GM18520 (cell line): ENCODE measurements around the gene UNC5A.

Source experiments
- ATAC-seq: cut with Tn5 transposase; IDR thresholded peaks from one replicate; pipeline ENCODE4 v1.9.1; 2021; ENCODE audit not compliant: unreplicated experiment

The UNC5A gene

DNA sequence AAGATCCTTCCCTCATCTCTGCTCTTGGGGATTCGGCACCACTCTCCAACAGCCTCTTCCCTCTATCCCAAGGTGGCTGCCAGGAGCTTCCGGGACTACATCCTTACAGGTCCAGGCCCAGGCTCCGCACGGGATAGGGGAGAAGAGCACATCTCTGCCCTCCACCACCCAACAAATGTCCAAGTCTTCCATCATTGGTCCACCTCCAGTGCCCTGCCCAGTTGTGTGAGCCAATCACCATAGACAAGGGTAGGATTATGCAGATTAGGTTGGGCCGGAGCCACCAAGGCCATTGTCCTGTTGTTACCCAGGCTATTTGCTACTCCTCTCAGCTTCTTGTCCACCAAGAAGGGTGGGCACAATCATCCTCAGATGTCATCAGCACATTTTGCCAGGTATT lies 9.1 kb downstream of the UNC5A start:
- ATAC-seq = no peak

DNA sequence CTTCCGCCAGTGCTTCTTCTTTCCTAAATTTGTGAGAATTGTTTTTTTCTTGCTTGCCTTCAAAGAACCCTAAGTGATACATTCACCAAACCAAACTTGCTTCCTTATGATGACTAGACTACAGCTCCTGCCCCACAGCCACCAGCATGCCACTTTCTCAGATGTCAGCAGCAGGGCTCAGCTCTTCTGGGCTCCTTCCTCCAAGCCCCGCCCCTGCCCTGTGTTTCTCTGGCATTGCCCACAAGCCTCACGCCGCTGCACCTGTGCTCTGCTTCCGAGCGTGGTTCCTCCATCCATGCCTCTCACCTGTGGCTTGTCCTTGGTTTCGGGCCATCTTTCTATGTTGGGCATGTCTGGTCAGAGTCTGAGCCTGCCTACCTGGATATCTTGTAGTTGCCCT lies 10.6 kb downstream of the UNC5A start:
- ATAC-seq = no peak

DNA sequence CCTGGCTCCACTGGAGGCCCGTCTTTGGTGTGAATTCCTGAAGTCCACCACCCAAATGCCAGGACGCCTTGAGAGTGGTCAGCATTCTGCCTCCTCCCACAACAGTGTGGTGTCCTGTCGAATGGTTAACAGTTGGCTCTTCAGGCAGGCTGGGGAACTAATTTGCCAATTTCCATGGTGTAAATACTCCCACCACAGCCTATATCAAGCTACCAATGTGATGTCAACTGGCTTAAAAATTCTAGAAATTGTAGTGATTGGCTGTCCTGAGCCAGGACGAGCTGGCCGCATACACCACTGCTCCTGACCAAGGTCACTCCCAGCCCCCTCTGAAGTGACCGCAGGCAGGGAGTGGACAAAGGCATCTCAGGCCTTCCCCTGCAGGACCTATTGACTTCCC lies 11.1 kb downstream of the UNC5A start:
- no peak for ATAC-seq

DNA sequence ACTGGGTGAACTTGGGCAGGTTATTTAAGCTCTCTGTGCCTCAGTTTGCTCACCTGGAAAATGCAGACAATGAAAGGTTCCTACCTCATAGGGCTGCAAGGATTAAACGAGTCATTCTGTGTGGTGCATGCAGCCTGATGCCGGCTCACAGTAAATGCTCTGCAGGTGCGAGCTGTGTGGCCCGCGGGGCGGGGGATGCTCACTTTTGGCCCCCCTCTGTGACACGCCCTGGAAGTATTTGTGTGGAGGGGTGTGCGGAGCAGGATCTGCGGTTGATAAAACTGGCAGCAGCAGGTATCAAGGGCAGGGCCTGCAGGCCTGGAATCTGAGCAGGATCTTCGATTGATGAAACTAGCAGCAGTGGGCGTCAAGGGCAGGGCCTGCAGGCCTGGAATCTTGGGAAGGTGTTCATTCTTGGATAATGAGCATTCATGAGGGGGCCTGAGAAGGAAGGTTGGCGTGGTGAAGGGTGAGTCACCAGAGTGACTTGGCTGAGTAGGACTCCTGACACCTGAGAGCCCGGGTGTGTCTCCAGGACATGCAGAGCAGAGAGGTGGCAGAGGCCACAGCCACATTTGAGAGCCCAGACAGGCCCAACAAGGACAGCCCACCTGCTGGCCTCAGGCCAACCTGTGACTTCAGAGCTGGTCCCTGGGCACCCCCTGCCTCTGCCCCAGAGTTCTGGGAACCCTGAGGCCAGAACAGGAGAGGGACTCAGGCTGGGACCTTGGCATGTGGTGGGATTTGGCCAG lies 11.9 kb downstream of the UNC5A start:
- ATAC-seq = no peak

DNA sequence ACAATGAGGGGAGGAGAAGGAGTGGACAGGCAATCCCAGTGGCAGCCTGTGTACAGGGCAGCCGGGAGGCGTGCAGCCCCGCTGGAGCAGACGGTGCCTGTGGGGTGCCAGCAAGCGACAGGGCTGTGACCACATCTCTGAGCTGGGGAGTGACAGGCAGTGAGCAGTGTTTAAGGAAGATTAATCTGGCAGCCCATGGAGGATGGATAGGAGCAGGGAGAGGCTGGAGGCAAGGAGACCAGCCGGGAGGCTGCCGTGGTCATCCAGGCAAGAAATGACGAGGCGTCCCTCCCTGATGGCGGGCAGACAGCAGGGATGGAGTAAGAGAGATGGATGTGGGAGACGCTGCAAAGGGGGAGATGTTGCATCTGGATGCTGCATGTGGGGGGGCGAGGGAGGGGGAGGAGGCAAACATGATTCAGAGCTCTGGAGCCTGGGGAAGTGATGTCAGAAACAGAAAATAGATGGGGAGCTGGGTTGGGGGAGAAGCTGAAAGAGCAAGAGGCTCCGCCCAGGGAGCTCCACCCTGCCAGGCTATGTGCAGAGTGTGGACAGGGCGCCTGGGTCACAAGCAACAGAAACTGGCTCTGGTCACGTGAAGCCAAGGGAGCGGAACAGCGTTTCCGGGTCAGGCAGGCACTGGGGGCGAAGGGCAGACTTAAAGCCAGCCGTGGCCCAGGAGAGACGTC lies 12.6 kb downstream of the UNC5A start:
- ATAC-seq = no peak

DNA sequence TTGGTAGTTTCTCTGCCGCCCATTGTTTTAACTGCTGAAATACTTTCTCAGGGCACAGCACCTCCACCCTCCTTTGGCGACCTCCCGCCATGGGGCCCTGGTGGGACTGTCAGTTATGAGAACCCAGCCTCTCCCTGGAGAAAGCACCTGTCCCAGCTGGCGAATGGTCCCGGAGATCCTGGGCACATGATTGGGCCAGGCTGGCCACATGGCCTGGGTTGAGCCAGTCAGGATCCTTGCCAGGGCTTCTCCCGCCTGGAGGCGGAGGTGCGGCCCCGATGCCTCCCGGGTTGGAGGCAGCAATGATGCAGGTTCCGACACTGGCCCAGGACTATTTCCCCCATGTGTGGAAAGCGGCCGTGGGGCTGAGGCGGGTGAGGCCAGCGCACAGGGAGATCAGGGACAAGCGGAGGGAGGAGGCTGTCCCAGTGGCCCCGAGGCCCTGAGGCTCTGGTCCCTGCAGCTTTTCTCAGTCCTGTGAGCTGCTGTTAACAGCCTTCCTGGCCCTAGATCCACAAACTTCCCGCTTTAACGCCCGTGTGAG lies 13.6 kb downstream of the UNC5A start:
- no peak for ATAC-seq

DNA sequence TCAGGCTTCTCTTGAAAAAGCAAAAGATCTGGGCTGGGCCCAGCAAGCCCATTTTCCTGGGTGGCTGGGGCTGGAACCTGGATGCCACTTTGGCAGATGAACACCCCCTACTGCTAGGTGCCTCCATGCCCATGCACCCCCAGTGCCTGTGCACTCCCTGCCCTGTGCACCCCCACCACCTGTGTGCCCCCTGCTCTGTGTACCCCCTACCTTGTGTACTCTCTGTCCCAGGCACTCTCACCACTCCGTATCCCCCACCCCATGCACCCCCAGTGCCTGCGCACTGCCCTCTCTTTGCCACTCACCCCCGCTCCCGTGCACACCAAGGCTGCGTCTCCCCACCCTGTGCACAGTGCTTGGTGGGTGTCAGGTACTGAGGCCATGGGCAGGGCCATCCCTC lies 14.2 kb downstream of the UNC5A start:
- ATAC-seq = no peak

DNA sequence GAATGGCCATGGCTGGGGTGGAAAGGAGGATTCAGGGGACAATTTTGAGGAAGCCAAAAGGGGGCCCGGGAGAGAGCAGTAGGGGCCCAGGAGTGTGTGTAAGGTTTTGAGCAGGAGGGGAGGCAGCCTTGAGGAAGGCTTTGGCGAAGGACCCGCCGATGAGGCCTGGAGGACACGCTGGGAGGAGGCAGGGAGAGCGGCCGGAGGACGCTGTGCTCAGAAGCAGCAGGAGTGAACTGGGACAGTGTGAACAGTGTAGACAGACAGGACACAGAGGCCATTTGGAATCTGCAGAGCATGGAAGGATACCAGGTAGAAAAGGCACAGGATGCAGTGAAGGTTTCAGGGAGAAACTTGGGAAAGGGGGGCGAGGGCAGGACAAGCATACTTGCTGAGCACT lies 14.9 kb downstream of the UNC5A start:
- no peak for ATAC-seq

DNA sequence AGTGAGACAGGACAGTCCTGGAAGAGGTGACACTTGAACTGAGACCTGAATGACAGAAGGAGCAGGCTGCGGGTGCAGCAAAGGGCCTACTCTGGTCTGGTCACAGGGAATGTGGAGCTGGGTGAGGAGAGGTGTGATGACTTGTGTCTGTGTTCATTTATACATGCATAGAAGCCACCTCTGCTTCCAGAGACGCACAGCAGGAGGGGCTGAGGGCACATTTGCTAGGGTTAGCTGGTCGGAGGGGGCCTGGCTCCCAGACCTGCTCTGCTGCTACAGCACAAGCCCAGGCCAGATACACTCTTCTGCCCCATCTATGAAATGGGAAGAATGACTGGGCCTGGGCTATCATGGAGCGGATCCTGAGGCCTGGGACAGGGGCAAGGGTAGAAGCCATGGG lies 15.6 kb downstream of the UNC5A start:
- no peak for ATAC-seq

DNA sequence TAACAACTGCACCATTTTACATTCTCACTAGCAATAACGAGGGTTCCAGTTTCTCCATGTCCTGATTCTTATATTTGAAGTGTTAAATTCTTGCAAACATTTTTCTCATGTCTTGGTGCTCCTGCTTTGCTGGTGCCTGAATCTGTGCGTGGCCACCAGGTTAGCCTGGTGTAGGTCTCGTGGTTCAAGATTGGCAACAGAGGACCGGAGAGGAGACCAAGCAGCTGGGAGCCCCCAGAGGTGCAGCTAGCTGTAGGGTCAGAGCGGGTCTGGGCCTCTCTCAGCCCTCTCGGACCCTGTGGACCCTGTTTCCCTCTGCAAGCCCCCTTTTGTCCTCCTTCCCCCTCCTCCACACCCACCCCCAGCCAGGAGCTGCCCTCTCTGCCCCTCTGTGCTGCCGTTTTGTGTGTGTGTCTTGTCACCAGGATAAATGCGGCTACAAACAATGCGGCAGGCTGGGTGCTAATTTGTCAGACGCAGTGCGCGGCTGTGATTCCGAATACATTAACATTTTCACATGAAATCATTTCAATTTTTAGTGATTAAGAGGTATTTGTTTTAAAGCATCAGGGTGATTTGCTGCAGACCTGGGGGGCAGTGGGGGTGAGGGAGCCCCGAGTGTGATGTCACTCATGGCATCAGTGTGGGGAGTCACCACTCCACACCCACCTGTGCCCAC lies 17.5 kb downstream of the UNC5A start:
- ATAC-seq = no peak

DNA sequence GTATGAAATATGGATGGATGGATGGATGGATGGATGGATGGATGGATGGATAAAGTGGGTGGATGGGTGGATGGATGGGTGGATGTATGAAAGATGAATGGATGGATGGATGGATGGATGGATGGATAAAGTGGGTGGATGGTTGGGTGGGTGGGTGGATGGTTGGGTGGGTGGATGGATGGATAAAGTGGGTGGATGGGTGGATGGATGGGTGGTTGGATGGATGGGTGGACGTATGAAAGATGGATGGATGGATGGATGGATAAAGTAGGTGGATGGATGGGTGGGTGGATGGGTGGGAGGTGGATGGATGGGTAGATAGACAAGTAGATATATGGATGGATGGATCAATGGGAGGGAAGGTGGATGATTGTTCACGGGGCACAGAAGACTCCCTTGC lies 19.0 kb downstream of the UNC5A start:
- no peak for ATAC-seq

DNA sequence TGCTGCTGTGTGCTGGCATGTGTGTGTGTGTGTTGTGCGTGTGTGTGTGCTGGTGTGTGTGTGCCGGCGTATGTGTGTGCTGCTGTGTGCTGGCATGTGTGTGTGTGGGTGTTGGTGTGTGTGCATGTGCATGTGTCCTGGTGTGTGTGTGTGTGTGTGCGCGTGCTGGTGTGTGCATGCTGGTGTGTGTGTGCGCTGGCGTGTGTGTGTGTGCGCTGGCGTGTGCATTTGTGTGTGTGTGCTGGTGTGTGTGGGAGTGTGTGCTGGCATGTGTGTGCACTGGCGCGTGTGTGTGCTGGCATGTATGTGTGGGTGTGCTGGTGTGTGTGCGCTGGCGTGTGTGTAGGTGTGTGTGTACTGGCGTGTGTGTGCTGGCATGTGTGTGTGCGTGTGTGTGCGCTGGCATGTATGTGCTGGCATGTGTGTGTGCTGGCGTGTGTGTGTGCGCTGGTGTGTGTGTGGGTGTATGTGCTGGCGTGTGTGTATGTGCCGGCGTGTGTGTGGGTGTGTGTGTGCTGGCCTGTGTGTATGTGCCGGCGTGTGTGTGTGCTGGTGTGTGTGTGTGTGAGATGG lies 20.1 kb downstream of the UNC5A start:
- no peak for ATAC-seq

DNA sequence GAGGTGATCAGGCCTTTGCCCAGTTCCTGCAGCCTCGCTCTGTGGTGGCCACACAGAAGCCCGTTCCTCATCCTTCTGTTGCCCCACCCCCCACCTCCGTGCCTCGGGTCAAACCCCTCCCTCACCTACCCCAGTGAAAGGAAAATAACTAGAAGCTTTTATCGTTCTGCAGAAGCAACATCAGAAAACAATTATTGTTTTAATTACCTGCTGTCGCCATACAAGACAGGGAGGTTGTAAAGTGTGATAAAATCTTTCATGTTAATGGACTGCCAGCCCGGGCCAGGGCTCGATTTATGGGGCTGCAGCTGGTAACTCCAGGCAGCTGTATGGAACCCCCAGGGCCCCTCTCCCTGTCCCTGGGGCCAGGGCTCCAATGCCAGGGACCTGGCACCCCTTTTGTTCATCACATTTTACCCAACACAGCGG lies 20.6 kb downstream of the UNC5A start:
- no peak for ATAC-seq

DNA sequence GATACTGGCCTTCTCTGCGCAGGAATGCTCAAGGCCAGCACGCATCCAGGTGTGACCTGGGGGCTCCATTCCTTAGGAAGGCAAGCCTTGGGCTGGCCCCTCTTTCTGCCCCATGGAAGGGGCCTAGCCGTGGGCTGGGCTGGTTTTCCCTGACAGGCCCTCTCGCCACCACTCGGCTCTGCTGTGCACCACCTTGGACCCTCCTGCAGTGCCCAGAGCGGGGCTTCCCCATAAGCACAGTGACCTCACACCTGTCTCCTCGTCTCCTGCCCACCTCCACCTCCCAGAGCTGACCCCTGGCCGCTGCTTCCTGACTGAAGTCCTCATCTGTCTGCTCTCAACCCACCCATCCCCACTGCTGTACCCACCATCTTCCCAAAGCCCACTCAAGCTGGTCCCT lies 21.1 kb downstream of the UNC5A start:
- no peak for ATAC-seq

DNA sequence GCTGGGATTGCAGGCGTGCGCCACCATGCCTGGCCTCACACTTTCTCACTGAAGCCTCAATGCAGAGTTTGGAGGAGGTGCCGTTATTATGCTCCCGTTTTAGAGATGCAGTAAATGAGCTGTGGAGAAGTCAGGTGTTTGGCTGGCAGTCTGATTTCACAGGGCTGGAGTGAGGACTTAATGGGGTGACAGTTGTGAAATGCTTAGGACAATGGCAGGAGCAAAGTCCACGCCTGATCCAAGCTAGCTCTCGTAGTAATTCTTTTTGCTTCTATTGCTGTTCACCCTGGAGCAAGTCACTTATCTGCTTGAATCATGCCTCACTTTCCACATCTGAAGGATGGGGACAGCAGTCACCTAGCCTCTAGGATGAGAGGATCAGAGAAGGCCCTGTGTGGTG lies 21.8 kb downstream of the UNC5A start:
- ATAC-seq = no peak

DNA sequence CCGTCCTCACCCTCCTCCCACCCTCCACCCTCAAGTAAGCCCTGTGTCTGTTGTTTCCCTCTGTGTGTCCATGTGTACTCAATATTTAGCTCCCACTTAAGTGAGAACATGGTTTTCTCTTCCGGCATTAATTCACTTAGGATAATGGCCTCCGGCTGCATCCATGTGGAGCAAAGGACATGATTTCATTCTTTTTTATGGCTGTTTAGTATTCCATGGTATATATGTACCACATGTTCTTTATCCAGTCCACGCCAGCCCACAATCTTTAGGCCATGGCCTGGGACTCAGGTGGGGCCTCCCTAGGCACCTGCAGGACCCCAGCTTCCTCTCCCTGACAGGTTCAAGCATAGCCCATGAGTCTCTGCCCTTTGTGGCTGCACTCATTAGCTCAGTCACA lies 22.9 kb downstream of the UNC5A start:
- ATAC-seq = no peak

DNA sequence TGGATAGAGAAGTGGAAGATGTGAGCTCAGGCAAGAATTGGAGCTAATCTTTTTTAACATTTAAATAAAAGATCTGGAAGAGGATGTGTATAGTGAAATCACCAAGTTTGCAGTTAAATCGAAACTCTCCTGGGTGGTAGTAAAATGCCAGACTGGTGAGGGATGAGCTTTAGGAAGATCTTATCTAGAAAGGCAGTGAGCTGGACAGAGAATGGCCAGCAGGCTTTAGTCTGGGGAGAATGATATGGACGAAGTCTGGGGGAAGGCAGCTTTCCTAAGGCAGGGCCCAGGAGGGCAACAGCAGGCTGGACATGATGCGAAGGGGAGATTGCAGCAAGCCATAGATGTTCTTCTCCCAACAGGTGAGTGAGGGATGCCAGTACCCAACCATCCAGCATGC lies 25.6 kb downstream of the UNC5A start:
- ATAC-seq = no peak

DNA sequence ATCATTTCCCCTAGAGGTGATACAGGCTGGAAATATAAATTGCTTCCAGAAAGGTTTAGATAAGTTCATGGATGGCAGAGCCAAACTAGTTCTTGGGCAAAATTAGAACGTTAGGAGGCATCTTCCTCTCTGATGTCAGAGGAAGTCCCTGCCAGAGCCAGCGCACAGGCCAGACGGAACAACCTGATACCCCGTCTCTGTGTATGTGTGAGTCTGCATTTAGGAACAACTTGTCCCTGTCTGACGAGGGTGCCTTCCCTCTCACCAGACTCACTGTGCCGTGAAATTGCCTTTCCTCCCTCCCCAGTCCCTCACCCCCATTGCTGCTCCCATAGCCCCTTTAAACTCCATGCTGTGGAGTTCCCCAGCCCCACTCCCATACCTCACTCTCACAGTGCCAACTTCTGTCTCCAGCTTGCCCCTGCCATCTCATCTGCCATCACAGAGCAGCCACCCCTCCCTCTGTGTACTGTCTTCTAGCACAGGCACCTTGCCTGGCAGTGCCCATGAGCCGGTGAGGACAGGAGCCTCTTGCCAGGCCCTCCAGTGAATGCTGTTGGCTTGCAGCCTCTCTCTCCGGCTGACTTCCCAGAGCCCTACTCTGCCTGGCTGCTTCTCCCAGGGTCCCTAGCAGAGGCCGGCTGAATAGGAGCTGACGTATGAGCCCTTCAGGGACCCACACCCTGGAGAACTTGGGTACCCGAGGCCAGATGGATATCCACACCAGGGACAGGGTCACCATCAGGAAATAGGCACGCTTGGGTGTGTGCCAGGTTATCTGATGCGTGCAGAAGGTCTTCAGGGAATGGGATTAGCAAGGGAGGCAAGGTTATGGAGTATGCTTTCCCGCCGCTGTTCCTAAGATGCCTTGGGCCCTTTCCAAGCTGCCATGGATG lies 26.7 kb downstream of the UNC5A start:
- no peak for ATAC-seq

DNA sequence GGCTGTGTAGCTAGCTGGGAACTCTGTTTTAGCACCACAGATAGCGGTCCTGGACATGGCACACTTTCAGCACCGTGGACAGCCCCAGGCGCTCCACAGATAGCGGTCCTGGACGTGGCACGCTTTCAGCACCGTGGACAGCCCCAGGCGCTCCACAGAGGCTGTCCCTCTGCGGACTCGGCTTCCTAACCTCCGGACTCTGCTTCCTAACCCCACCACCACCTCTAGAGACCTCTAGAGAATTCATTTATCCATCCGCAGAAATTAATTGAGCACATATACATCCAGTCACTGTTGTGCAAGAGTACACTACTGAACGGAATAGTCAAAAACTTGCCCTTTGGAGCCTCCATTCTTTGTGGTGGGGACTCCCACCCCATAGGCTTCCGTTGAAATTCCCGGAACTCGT lies 27.4 kb downstream of the UNC5A start:
- no peak for ATAC-seq

DNA sequence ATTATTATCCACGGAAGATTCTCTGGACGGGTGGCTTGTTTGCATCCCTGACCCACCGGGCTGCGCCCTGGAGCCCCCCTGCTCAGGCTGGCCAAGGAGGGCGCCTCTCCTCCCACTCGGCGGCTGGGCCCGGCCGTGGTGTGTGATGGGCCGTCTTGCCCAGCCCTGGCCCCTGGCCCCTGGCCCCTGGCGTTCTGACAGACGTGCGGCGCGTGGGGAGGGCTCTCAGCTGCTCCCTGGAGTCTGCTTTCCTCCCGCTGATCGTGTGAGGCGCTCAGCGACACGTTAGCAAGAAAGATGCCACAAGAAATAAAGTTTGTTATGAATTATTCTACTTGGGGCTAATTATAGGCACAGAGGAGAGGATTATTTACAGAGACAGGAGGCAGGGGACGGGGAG lies 33.3 kb downstream of the UNC5A start:
- ATAC-seq = no peak

DNA sequence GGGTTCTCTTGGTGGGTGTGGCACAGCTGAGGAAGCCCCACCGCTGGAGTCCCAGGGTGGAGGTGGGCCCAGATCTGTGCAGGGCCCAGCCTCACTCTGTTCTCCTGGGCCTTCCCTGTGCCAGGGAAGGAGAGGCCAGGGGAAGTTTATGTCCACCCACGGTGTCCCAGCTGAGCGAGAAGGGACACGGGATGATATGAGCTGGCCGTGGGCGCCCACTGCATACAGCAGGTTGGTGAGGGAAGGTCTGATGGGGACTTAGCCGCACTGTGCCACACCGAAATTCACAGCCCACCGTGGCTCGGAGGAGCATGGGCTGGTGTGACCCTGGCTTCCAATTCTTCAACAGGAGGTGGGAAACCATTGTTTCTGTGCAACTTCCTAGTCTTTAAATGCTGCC lies 33.9 kb downstream of the UNC5A start:
- ATAC-seq = no peak
